Activated T-cell treated with anti-CD3 and anti-CD28 coated beads, Interleukin-2, amount 50 U/mL, for 24 hours (primary cell): ENCODE data around the gene TPSB2.

Source experiments
- DNase-seq: peaks from one replicate; pipeline ENCODE4 v3.0.0-alpha.2; 2020
- H3K27ac Mint-ChIP-seq: 2 replicates; pipeline ENCODE4 v1.8.0; 2020; ENCODE audit warnings: mild to moderate bottlenecking, mixed read lengths
- H3K27me3 Mint-ChIP-seq: 2 replicates; pipeline ENCODE4 v1.8.0; 2020; ENCODE audit warnings: mixed read lengths
- H3K36me3 Mint-ChIP-seq: 2 replicates; pipeline ENCODE4 v1.8.0; 2020; ENCODE audit warnings: low read depth, mixed read lengths
- H3K4me1 Mint-ChIP-seq: 2 replicates; pipeline ENCODE4 v1.8.0; 2020; ENCODE audit warnings: low read depth, mixed read lengths
- H3K4me3 Mint-ChIP-seq: 2 replicates; pipeline ENCODE4 v1.8.0; 2020; ENCODE audit warnings: mild to moderate bottlenecking, moderate library complexity, mixed read lengths
- H3K9me3 Mint-ChIP-seq: 2 replicates; pipeline ENCODE4 v1.8.0; 2020; ENCODE audit warnings: mixed read lengths

The TPSB2 gene

GRCh38 chr16:1221628-1222552, 8.1 kb downstream of the TPSB2 start:
- Mint-ChIP-seq H3K27ac (no peak overlapping the region), H3K4me1 (no peaks in the 10 kb centered on the region), H3K36me3 (no peaks in the 10 kb centered on the region), H3K27me3 (no peaks in the 10 kb centered on the region), H3K4me3 (no peak overlapping the region), H3K9me3 (no peaks in the 10 kb centered on the region)
- DNase-seq = no peak

GRCh38 chr16:1220841-1221627, 8.9 kb downstream of the TPSB2 start:
- Mint-ChIP-seq H3K9me3 (no peaks in the 10 kb centered on the region), H3K4me3 (no peak overlapping the region), H3K36me3 (no peaks in the 10 kb centered on the region), H3K27me3 (no peaks in the 10 kb centered on the region), H3K4me1 (no peaks in the 10 kb centered on the region), H3K27ac (no peak overlapping the region)
- no peak for DNase-seq

- Mint-ChIP-seq H3K27ac (no peak overlapping the region), H3K9me3 (no peaks in the 10 kb centered on the region), H3K36me3 (no peaks in the 10 kb centered on the region), H3K27me3 (no peaks in the 10 kb centered on the region), H3K4me1 (no peaks in the 10 kb centered on the region), H3K4me3 (no peak overlapping the region)
- no peak for DNase-seq
These were observed 9.8 kb downstream of the TPSB2 start for GRCh38 chr16:1220098-1220728.

- Mint-ChIP-seq H3K27ac (no peak overlapping the region), H3K4me1 (no peaks in the 10 kb centered on the region), H3K9me3 (no peaks in the 10 kb centered on the region), H3K27me3 (no peaks in the 10 kb centered on the region), H3K4me3 (no peak overlapping the region), H3K36me3 (no peaks in the 10 kb centered on the region)
- DNase-seq = no peak
These were observed 10.9 kb downstream of the TPSB2 start for GRCh38 chr16:1218930-1219611.

GRCh38 chr16:1218061-1218929, 11.7 kb downstream of the TPSB2 start:
- H3K4me1 Mint-ChIP-seq = no peaks in the 10 kb centered on the region
- no peaks in the 10 kb centered on the region for H3K9me3 Mint-ChIP-seq
- H3K27ac Mint-ChIP-seq = no peak overlapping the region
- no peaks in the 10 kb centered on the region for H3K36me3 Mint-ChIP-seq
- no peak overlapping the region for H3K4me3 Mint-ChIP-seq
- H3K27me3 Mint-ChIP-seq = no peaks in the 10 kb centered on the region
- DNase-seq = no peak

GRCh38 chr16:1217526-1217925, 12.5 kb downstream of the TPSB2 start:
- Mint-ChIP-seq H3K4me1 (no peaks in the 10 kb centered on the region), H3K27ac (no peak overlapping the region), H3K36me3 (no peaks in the 10 kb centered on the region), H3K27me3 (no peaks in the 10 kb centered on the region), H3K9me3 (no peaks in the 10 kb centered on the region), H3K4me3 (no peak overlapping the region)
- no peak for DNase-seq

GRCh38 chr16:1216681-1217400, 13.1 kb downstream of the TPSB2 start:
- Mint-ChIP-seq H3K36me3 (no peaks in the 10 kb centered on the region), H3K27me3 (no peaks in the 10 kb centered on the region), H3K9me3 (no peaks in the 10 kb centered on the region), H3K4me1 (no peaks in the 10 kb centered on the region), H3K4me3 (no peak overlapping the region), H3K27ac (no peak overlapping the region)
- no peak for DNase-seq

- no peak overlapping the region for H3K27ac Mint-ChIP-seq
These were observed 13.7 kb downstream of the TPSB2 start for GRCh38 chr16:1216296-1216619.

GRCh38 chr16:1215574-1216295, 14.2 kb downstream of the TPSB2 start:
- Mint-ChIP-seq H3K36me3 (no peaks in the 10 kb centered on the region), H3K4me3 (no peak overlapping the region), H3K4me1 (no peaks in the 10 kb centered on the region), H3K27ac (no peak overlapping the region), H3K27me3 (no peaks in the 10 kb centered on the region), H3K9me3 (no peaks in the 10 kb centered on the region)
- no peak for DNase-seq

More at GRCh38 chr16:1216296-1216619, 13.7 kb downstream of the TPSB2 start:
- no peaks in the 10 kb centered on the region for H3K36me3 Mint-ChIP-seq
- no peaks in the 10 kb centered on the region for H3K27me3 Mint-ChIP-seq
- no peak overlapping the region for H3K4me3 Mint-ChIP-seq
- H3K4me1 Mint-ChIP-seq = no peaks in the 10 kb centered on the region
- no peaks in the 10 kb centered on the region for H3K9me3 Mint-ChIP-seq
- DNase-seq = no peak

- DNase-seq = no peak
- Mint-ChIP-seq H3K9me3 (no peaks in the 10 kb centered on the region), H3K27me3 (no peaks in the 10 kb centered on the region), H3K27ac (no peak overlapping the region), H3K4me3 (no peak overlapping the region), H3K36me3 (no peaks in the 10 kb centered on the region), H3K4me1 (no peaks in the 10 kb centered on the region)
These were observed 15.3 kb downstream of the TPSB2 start for GRCh38 chr16:1214719-1215118.

GRCh38 chr16:1213796-1214372, 16.1 kb downstream of the TPSB2 start:
- Mint-ChIP-seq H3K4me1 (no peaks in the 10 kb centered on the region), H3K27ac (no peak overlapping the region)
- no peak for DNase-seq

GRCh38 chr16:1213231-1213630, 16.8 kb downstream of the TPSB2 start:
- H3K36me3 Mint-ChIP-seq = no peaks in the 10 kb centered on the region
- H3K4me3 Mint-ChIP-seq = no peak overlapping the region
- H3K27ac Mint-ChIP-seq = no peak overlapping the region
- no peaks in the 10 kb centered on the region for H3K9me3 Mint-ChIP-seq
- DNase-seq = no peak
- H3K27me3 Mint-ChIP-seq = no peaks in the 10 kb centered on the region
- H3K4me1 Mint-ChIP-seq = peaks cover 3% of the 10 kb centered on the region

More at GRCh38 chr16:1213796-1214372, 16.1 kb downstream of the TPSB2 start:
- H3K4me3 Mint-ChIP-seq = no peak overlapping the region
- H3K36me3 Mint-ChIP-seq = no peaks in the 10 kb centered on the region
- no peaks in the 10 kb centered on the region for H3K9me3 Mint-ChIP-seq
- no peaks in the 10 kb centered on the region for H3K27me3 Mint-ChIP-seq
